ENCODE data around the gene BCAR3.

GRCh38 chr1:93679546-93679945 is 2.1 kb downstream of the BCAR3 start:
- TF ChIP-seq, protein P1, sequence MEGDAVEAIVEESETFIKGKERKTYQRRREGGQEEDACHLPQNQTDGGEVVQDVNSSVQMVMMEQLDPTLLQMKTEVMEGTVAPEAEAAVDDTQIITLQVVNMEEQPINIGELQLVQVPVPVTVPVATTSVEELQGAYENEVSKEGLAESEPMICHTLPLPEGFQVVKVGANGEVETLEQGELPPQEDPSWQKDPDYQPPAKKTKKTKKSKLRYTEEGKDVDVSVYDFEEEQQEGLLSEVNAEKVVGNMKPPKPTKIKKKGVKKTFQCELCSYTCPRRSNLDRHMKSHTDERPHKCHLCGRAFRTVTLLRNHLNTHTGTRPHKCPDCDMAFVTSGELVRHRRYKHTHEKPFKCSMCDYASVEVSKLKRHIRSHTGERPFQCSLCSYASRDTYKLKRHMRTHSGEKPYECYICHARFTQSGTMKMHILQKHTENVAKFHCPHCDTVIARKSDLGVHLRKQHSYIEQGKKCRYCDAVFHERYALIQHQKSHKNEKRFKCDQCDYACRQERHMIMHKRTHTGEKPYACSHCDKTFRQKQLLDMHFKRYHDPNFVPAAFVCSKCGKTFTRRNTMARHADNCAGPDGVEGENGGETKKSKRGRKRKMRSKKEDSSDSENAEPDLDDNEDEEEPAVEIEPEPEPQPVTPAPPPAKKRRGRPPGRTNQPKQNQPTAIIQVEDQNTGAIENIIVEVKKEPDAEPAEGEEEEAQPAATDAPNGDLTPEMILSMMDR (IDR thresholded peaks at IDR 0.05), result no peak
- TF ChIP-seq POLR2A (IDR thresholded peaks at IDR 0.05), result no peak
